Measurements from ENCODE around the gene ANKRD34A.

ANKRD34A gene

DNA sequence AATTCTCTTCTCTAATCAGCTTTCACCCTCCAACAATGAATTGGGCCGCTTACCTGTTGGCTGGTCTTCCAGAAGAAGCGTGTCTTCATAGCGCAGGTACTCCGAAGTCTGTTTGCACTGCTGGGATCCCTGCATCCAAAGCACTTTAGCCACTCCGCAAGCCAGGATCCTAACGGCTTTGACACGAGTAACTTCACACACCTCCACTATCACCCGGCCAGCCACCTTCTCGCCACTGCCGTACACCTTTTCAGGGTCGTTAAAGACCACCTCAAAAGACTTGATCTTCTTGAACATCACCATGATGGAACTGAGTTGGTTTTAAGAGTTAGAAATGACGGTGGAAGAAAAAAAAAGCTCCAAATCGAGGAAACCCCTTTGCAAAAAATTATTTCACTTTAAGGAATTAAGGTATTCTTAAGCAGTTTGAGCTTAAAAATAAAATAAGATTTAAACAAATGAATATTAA is 31.6 kb upstream of the ANKRD34A start:
- peak overlapping the region; percentile 98 for H3K27ac ChIP-seq (ENCODE audit: low read depth, low read length)
- H3K4me1 ChIP-seq (ENCODE audit: insufficient read depth, low read length) = peaks cover 52% of the 10 kb centered on the region
- H3K9ac ChIP-seq (ENCODE audit: low read length) = peak overlapping the region; percentile 99
- peaks cover 36% of the 10 kb centered on the region for H3K36me3 ChIP-seq (ENCODE audit: insufficient read depth, low read length)
- no peaks in the 10 kb centered on the region for H3K9me3 ChIP-seq (ENCODE audit: low read length)
- H3K4me3 ChIP-seq (ENCODE audit: low read depth in 1 of 2, low read length in 2 of 2) = peak overlapping the region; percentile 80 to 99
- H3K27me3 ChIP-seq (ENCODE audit: control insufficient read depth in 1 of 2, insufficient read depth in 2 of 2, low read length in 2 of 2) = no peaks in the 10 kb centered on the region

DNA sequence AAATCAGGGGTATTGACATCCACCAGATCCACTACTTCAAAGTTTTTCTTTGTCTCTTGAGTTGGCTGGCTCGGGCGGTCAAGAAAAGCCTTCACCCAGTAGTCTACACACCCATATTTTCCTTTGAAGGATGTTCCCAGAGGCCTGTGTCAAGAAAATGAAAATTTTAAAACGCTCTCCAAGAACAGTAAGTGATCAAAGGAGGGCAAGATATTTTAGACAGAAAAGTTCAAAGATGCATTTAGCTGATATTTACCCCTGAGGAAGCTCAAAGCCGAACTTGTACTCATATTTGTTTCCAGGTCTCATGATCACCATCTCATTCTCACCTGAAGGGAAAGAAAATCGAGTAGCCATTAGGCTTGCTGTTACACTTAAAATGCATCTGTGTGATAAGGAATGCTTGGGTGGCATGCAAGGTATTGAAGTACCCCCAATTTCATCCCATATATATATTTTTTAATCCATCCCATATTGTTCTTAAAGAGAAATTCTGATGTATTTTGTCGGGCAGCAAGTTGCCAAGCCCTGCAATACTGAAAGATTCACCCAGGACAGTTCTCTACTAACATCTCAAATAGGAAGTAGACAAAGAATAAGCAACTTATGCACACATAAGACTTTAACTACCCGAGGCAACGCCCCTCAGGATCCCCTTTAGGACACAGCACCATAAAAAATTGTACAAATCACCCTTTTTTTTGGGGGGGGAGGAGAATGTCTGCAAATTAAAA is 30.9 kb upstream of the ANKRD34A start:
- H3K4me1 ChIP-seq (ENCODE audit: insufficient read depth, low read length) = peaks cover 58% of the 10 kb centered on the region
- H3K27me3 ChIP-seq (ENCODE audit: control insufficient read depth in 1 of 2, insufficient read depth in 2 of 2, low read length in 2 of 2) = no peaks in the 10 kb centered on the region
- no peaks in the 10 kb centered on the region for H3K9me3 ChIP-seq (ENCODE audit: low read length)
- peak overlapping the region; percentile 80 to 99 for H3K4me3 ChIP-seq (ENCODE audit: low read depth in 1 of 2, low read length in 2 of 2)
- peak overlapping the region; percentile 99 for H3K9ac ChIP-seq (ENCODE audit: low read length)
- peak overlapping the region; percentile 98 for H3K27ac ChIP-seq (ENCODE audit: low read depth, low read length)
- peaks cover 36% of the 10 kb centered on the region for H3K36me3 ChIP-seq (ENCODE audit: insufficient read depth, low read length)

DNA sequence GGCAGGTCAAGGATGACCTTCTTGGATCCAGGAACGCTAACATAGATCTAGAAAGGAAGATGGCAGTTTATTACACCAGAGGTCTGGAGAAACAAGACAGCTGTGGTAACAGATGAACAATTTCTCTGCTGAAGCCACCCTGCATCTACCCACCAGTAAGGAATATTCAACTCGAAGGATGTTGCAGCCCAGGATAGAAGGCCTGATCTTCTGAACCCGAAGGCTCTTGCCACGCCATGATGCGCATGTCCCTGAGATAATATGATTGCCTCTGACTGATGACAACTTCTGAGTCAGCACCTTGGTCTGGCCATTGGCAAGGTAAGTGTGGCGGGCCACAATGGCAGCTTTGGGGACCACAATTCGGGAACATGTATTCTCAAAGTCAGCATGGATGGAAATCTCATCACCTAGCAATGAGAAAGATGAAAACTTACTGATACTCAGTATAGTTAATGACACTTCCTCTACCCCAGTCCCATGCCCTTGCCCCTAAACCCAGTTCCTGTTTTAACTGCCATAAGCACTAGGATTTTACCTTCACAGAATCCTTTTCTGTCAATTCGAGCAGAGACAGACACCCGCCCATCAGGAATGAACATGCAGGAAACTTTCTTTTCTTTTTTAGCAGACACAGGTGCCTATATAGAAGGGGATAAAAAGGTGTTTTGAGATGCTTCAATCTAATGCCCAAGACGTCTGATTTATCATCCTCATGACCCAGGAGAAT is 30.2 kb upstream of the ANKRD34A start:
- Histone ChIP-seq H3K27ac (ENCODE audit: low read depth, low read length) (peak overlapping the region; percentile 98), H3K36me3 (ENCODE audit: insufficient read depth, low read length) (peaks cover 36% of the 10 kb centered on the region), H3K9me3 (ENCODE audit: low read length) (no peaks in the 10 kb centered on the region), H3K4me3 (ENCODE audit: low read depth in 1 of 2, low read length in 2 of 2) (peak overlapping the region; percentile 80 to 99), H3K9ac (ENCODE audit: low read length) (peak overlapping the region; percentile 99), H3K27me3 (ENCODE audit: control insufficient read depth in 1 of 2, insufficient read depth in 2 of 2, low read length in 2 of 2) (no peaks in the 10 kb centered on the region), H3K4me1 (ENCODE audit: insufficient read depth, low read length) (peaks cover 53% of the 10 kb centered on the region)

- Histone ChIP-seq H3K4me1 (ENCODE audit: insufficient read depth, low read length) (peaks cover 46% of the 10 kb centered on the region), H3K9me3 (ENCODE audit: low read length) (no peaks in the 10 kb centered on the region), H3K27ac (ENCODE audit: low read depth, low read length) (peak overlapping the region; percentile 98), H3K36me3 (ENCODE audit: insufficient read depth, low read length) (peaks cover 36% of the 10 kb centered on the region), H3K4me3 (ENCODE audit: low read depth in 1 of 2, low read length in 2 of 2) (peak overlapping the region; percentile 80 to 99), H3K27me3 (ENCODE audit: control insufficient read depth in 1 of 2, insufficient read depth in 2 of 2, low read length in 2 of 2) (no peaks in the 10 kb centered on the region), H3K9ac (ENCODE audit: low read length) (peak overlapping the region; percentile 99)
Measured at GRCh38 chr1:145993618-145994390, 29.4 kb upstream of the ANKRD34A start.

DNA sequence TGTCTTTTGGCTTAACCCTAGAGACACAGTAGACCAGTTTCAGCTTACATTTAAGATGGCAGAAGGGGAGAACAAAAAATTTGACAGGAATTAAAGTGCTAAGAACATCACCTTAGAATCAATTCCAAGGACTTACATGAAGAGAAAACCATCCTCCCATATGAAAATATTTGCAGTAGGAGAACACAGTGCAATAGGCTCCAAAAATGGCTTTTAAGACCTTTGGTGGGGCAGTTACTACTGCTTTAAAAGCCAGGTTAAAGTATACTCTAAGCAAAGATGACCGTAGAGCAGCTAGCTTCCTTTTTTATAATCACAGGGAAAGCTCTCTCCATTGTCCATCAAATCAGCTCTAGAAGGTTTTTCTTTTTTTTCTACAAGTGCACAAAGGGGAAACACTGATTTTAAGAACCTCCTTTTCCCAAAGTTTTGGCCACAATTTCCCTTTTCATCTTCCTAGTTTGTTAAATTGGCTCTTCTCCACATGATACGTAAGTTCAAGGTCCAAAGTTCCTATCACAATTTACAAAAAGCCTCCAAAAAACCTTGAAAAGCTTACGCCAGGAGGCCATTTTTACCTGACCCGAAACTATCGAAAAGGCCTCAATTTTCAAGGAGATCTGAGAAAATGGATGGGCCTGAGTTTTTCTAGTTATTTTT is 28.7 kb upstream of the ANKRD34A start:
- Histone ChIP-seq H3K4me1 (ENCODE audit: insufficient read depth, low read length) (peaks cover 39% of the 10 kb centered on the region), H3K27me3 (ENCODE audit: control insufficient read depth in 1 of 2, insufficient read depth in 2 of 2, low read length in 2 of 2) (no peaks in the 10 kb centered on the region), H3K27ac (ENCODE audit: low read depth, low read length) (peak overlapping the region; percentile 98), H3K9ac (ENCODE audit: low read length) (peak overlapping the region; percentile 99), H3K4me3 (ENCODE audit: low read depth in 1 of 2, low read length in 2 of 2) (peak overlapping the region; percentile 80 to 99), H3K9me3 (ENCODE audit: low read length) (no peaks in the 10 kb centered on the region), H3K36me3 (ENCODE audit: insufficient read depth, low read length) (peaks cover 36% of the 10 kb centered on the region)

DNA sequence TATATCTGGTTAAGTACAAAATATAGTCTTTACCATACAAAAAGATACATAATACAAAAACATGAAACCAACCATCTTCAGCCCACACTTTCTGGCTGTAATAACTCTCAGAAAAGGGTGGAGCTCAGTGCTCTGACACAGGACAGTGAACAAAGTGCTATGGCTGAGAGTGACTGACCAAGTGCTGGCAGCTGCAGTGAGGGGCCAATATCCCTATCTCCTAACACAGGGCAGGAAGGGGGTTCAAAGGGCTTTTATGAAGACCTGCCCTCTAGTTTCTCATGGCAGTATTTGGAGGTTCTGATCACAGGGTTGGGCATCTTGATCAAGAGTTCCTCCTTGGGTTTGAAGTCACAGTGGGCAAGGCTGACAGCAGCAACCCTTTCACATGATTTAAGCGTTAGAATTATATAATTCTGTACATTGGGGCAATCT is 28.1 kb upstream of the ANKRD34A start:
- Histone ChIP-seq H3K4me1 (ENCODE audit: insufficient read depth, low read length) (peaks cover 33% of the 10 kb centered on the region), H3K4me3 (ENCODE audit: low read depth in 1 of 2, low read length in 2 of 2) (peak overlapping the region; percentile 80 to 99), H3K9me3 (ENCODE audit: low read length) (no peaks in the 10 kb centered on the region), H3K27ac (ENCODE audit: low read depth, low read length) (peak overlapping the region; percentile 98), H3K9ac (ENCODE audit: low read length) (peak overlapping the region; percentile 99), H3K27me3 (ENCODE audit: control insufficient read depth in 1 of 2, insufficient read depth in 2 of 2, low read length in 2 of 2) (no peaks in the 10 kb centered on the region), H3K36me3 (ENCODE audit: insufficient read depth, low read length) (peaks cover 36% of the 10 kb centered on the region)

DNA sequence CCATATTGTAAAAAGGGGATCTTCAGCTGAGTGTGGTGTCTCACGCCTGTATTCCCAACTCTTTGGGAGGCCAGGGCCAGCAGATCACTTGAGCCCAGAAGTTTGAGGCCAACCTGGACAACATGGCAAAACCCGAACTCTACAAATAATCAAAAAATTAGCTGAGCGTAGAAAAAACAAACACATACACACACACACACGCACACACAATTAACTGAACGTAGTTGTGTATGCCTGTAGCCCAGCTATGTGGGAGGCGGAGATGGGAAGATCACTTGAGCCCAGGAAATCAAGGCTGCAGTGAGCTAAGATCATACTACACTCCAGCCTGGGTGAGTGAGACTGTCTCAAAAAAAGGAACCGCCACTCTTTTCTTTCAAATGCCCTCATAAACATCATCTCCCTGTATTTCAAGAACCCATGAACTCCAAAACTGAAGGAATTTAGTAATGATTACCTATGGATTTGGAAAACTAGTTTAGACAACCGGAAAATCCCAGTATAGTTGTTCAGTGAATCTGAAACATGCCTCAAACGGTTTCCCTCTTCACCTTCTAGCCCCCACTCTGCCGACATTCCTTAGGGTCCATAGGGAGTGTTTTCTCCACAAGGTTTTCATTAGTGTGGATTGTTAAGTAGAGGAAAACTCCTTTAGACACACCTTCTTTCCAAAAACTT is 27.5 kb upstream of the ANKRD34A start:
- Histone ChIP-seq H3K36me3 (ENCODE audit: insufficient read depth, low read length) (peaks cover 36% of the 10 kb centered on the region), H3K27ac (ENCODE audit: low read depth, low read length) (peak overlapping the region; percentile 98), H3K4me3 (ENCODE audit: low read depth in 1 of 2, low read length in 2 of 2) (peak overlapping the region in 1 of 2 donors; percentile 99), H3K27me3 (ENCODE audit: control insufficient read depth in 1 of 2, insufficient read depth in 2 of 2, low read length in 2 of 2) (no peaks in the 10 kb centered on the region), H3K4me1 (ENCODE audit: insufficient read depth, low read length) (peaks cover 32% of the 10 kb centered on the region), H3K9ac (ENCODE audit: low read length) (no peak overlapping the region), H3K9me3 (ENCODE audit: low read length) (no peaks in the 10 kb centered on the region)

- Histone ChIP-seq H3K4me3 (ENCODE audit: low read depth in 1 of 2, low read length in 2 of 2) (no peak overlapping the region), H3K27ac (ENCODE audit: low read depth, low read length) (peak overlapping the region; percentile 73), H3K4me1 (ENCODE audit: insufficient read depth, low read length) (peaks cover 42% of the 10 kb centered on the region)
Measured at GRCh38 chr1:145990249-145990855, 26.0 kb upstream of the ANKRD34A start.

GRCh38 chr1:145988773-145989172 is 24.4 kb upstream of the ANKRD34A start:
- Histone ChIP-seq H3K9me3 (ENCODE audit: low read length) (no peaks in the 10 kb centered on the region), H3K4me1 (ENCODE audit: insufficient read depth, low read length) (peaks cover 54% of the 10 kb centered on the region), H3K9ac (ENCODE audit: low read length) (no peak overlapping the region), H3K4me3 (ENCODE audit: low read depth in 1 of 2, low read length in 2 of 2) (no peak overlapping the region), H3K27me3 (ENCODE audit: control insufficient read depth in 1 of 2, insufficient read depth in 2 of 2, low read length in 2 of 2) (no peaks in the 10 kb centered on the region), H3K36me3 (ENCODE audit: insufficient read depth, low read length) (peaks cover 20% of the 10 kb centered on the region), H3K27ac (ENCODE audit: low read depth, low read length) (peak overlapping the region; percentile 71)

More at GRCh38 chr1:145990249-145990855, 26.0 kb upstream of the ANKRD34A start:
- H3K9ac ChIP-seq (ENCODE audit: low read length) = no peak overlapping the region
- no peaks in the 10 kb centered on the region for H3K27me3 ChIP-seq (ENCODE audit: control insufficient read depth in 1 of 2, insufficient read depth in 2 of 2, low read length in 2 of 2)
- peaks cover 35% of the 10 kb centered on the region for H3K36me3 ChIP-seq (ENCODE audit: insufficient read depth, low read length)
- no peaks in the 10 kb centered on the region for H3K9me3 ChIP-seq (ENCODE audit: low read length)

DNA sequence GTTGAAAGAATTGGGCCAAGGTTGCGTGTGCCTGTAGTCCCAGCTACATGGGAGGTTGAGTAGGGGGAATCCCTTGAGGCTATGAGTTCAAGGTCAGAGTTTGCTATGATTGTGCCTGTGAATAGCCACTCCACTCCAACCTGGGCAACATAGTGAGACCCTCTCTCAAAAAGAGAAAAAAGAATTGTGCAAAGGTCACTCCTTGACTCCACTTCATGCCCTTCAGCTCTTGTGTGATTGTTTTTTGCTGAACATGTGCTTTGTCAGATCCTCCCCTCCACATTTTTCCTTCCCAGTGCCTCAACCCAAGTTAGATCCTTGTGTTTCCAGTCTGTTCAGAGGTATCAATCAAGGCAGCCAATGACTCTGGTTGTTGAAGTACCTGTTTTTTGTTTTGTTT is 23.6 kb upstream of the ANKRD34A start:
- peaks cover 11% of the 10 kb centered on the region for H3K36me3 ChIP-seq (ENCODE audit: insufficient read depth, low read length)
- H3K27ac ChIP-seq (ENCODE audit: low read depth, low read length) = no peak overlapping the region
- H3K4me3 ChIP-seq (ENCODE audit: low read depth in 1 of 2, low read length in 2 of 2) = no peak overlapping the region
- H3K4me1 ChIP-seq (ENCODE audit: insufficient read depth, low read length) = peaks cover 57% of the 10 kb centered on the region
- H3K27me3 ChIP-seq (ENCODE audit: control insufficient read depth in 1 of 2, insufficient read depth in 2 of 2, low read length in 2 of 2) = no peaks in the 10 kb centered on the region
- no peaks in the 10 kb centered on the region for H3K9me3 ChIP-seq (ENCODE audit: low read length)
- no peak overlapping the region for H3K9ac ChIP-seq (ENCODE audit: low read length)

All from muscle layer of colon (tissue), 2 donors.